Measurements from ENCODE around the gene PAX1. TPM values are rescaled to one million over a fixed set of nuclear protein-coding genes. Genes with fewer than 3 reads are reported as not detected.
A peak's percentile ranks its signal among the peaks of the same experiment; 100 is the strongest.

PAX1 gene
- total RNA-seq (not detected), polyA plus RNA-seq (ENCODE audit: insufficient read length in 6 of 6) (not detected)
- long read RNA-seq, donor 1, result 0 reads
- long read RNA-seq, donor 2, full-length matches to known transcripts, result 1 of 1 reads
- long read RNA-seq, donor 2, partial matches to known transcripts, result 0 of 1 reads
- long read RNA-seq, donor 2, other reads (novel, unspliced or antisense), result 0 of 1 reads
- long read RNA-seq, donor 3, result 0 reads
- long read RNA-seq, donor 4, result 0 reads
- long read RNA-seq, donor 5, result 0 reads
- long read RNA-seq, donor 6, result 0 reads
- long read RNA-seq, donor 7, result 0 reads
- long read RNA-seq, donor 8, result 0 reads
- long read RNA-seq, donor 9, result 0 reads
- long read RNA-seq, donor 10, result 0 reads
- long read RNA-seq, donor 11, result 0 reads
- long read RNA-seq, donor 12, result 0 reads

- Histone ChIP-seq H3K4me3 (no peak within 1 kb of the TSS), H3K9me3 (no peaks in the 10 kb centered on the region), H3K36me3 (no peaks in the 10 kb centered on the region), H3K4me1 (peaks cover 0 to 6% of the 10 kb centered on the region in 2 donors), H3K27ac (no peak within 1 kb of the TSS), H3K27me3 (peaks cover 92 to 100% of the 10 kb centered on the region in 2 donors)
- no peak for TF ChIP-seq CTCF (IDR thresholded peaks at IDR 0.05)
- intact Hi-C loops (cut with DNase I), result no loop called here
- peak in 2 of 4 donors; percentile 28 to 68 for DNase-seq
- peak; percentile 36 for ATAC-seq
Observed at GRCh38 chr20:21705575-21706260, at the start of gene PAX1. Gene PAX1, plus strand, starts transcription at chr20:21705664. Its CDS starts 49 bp downstream, at chr20:21705713.

GRCh38 chr20:21656308-21657067 lies 49.0 kb upstream of the PAX1 start:
- Histone ChIP-seq H3K9me3 (no peaks in the 10 kb centered on the region), H3K27me3 (no peaks in the 10 kb centered on the region), H3K4me3 (no peak overlapping the region), H3K4me1 (no peaks in the 10 kb centered on the region), H3K27ac (no peak overlapping the region), H3K36me3 (no peaks in the 10 kb centered on the region)
- ATAC-seq (no peak), DNase-seq (no peak)
- intact Hi-C loops (cut with DNase I), result no loop called here
- TF ChIP-seq CTCF (IDR thresholded peaks at IDR 0.05), result no peak

- Histone ChIP-seq H3K27ac (no peak overlapping the region), H3K4me3 (no peak overlapping the region), H3K27me3 (no peaks in the 10 kb centered on the region), H3K9me3 (no peaks in the 10 kb centered on the region), H3K36me3 (no peaks in the 10 kb centered on the region), H3K4me1 (no peaks in the 10 kb centered on the region)
- ATAC-seq (no peak), DNase-seq (no peak)
- TF ChIP-seq CTCF (IDR thresholded peaks at IDR 0.05), result no peak
- intact Hi-C loops (cut with DNase I), result no loop called here
Observed at GRCh38 chr20:21661488-21662055, 43.9 kb upstream of the PAX1 start.

GRCh38 chr20:21663465-21663864 lies 42.0 kb upstream of the PAX1 start:
- H3K9me3 ChIP-seq, result no peaks in the 10 kb centered on the region
- no peak for TF ChIP-seq CTCF (IDR thresholded peaks at IDR 0.05)
- DNase-seq (no peak), ATAC-seq (no peak)
- intact Hi-C loops (cut with DNase I), result no loop called here
- no peak overlapping the region for H3K27ac ChIP-seq
- no peaks in the 10 kb centered on the region for H3K4me1 ChIP-seq
- H3K36me3 ChIP-seq, result no peaks in the 10 kb centered on the region
- no peak overlapping the region for H3K4me3 ChIP-seq
- no peaks in the 10 kb centered on the region for H3K27me3 ChIP-seq
